HEK293 (cell line): ENCODE measurements around the gene RYR2.
A peak's percentile ranks its signal among the peaks of the same experiment; 100 is the strongest.

Source experiments
- CTCF ChIA-PET: fragments of 350-600 bp; formaldehyde crosslinking; extraction: SDS; loops from one replicate; lab custom pipeline; 2021; ENCODE audit warnings: antibody characterized with exemption; lab: Yijun Ruan, JAX
- POLR2A ChIA-PET: fragments of 300-600 bp; formaldehyde crosslinking; extraction: SDS; loops from one replicate; lab custom pipeline; 2020; ENCODE audit warnings: antibody characterized with exemption, inconsistent platforms; lab: Yijun Ruan, JAX
- H3K27ac ChIP-seq: fragments of 200-500 bp; sonication (Bioruptor generic); 2 replicates; pipeline ENCODE4 v1.5.1; 2014; ENCODE audit warnings: low read depth, low read length, control low read depth, inconsistent platforms; ENCODE audit errors: extremely low read depth
- H3K36me3 ChIP-seq, 2 experiments: fragments of 200-500 bp in 1 of 2; sonication (Bioruptor generic) in 1 of 2; 1 replicate in 1 of 2; 2 replicates in 1 of 2; pipeline ENCODE4 v1.5.1; 2014 to 2017; ENCODE audit warnings: inconsistent platforms in 2 of 2, low read length in 2 of 2; ENCODE audit not compliant: control insufficient read depth in 2 of 2, insufficient read depth in 1 of 2
- H3K4me1 ChIP-seq: fragments of 200-500 bp; sonication (Bioruptor generic); 2 replicates; pipeline ENCODE4 v1.5.1; 2014; ENCODE audit warnings: mild to moderate bottlenecking, low read length, inconsistent platforms; ENCODE audit not compliant: control insufficient read depth, insufficient read depth
- H3K4me3 ChIP-seq: 2 replicates; pipeline ENCODE4 v1.5.1; 2011; ENCODE audit warnings: low read depth, mild to moderate bottlenecking, control low read depth, low read length, moderate library complexity
- H3K9me3 ChIP-seq: fragments of 200-500 bp; sonication (Bioruptor generic); 2 replicates; pipeline ENCODE4 v1.5.1; 2014; ENCODE audit warnings: low read depth, low read length, inconsistent platforms; ENCODE audit not compliant: control insufficient read depth, insufficient read depth
- KLF8 ChIP-seq: fragments of 450-650 bp; formaldehyde crosslinking; IDR thresholded peaks from 2 replicates; pipeline ENCODE4 v1.5.1; 2016; ENCODE audit warnings: missing biosample characterization, missing genetic modification characterization
- RBAK ChIP-seq: fragments of 450-650 bp; formaldehyde crosslinking; IDR thresholded peaks from 2 replicates; pipeline ENCODE4 v1.5.1; 2016; ENCODE audit warnings: missing biosample characterization, missing genetic modification characterization
- ZBTB8A ChIP-seq: fragments of 450-650 bp; formaldehyde crosslinking; IDR thresholded peaks from 2 replicates; pipeline ENCODE4 v1.5.1; 2016; ENCODE audit warnings: missing biosample characterization, missing genetic modification characterization
- ZFHX2 ChIP-seq: fragments of 450-650 bp; formaldehyde crosslinking; conservative IDR thresholded peaks from 2 replicates; pipeline ENCODE4 v1.5.1; 2016; ENCODE audit warnings: missing biosample characterization, missing genetic modification characterization
- ZFP3 ChIP-seq: fragments of 450-650 bp; formaldehyde crosslinking; IDR thresholded peaks from 2 replicates; pipeline ENCODE4 v1.5.1; 2016; ENCODE audit warnings: low read depth, missing biosample characterization, missing genetic modification characterization
- ZNF19 ChIP-seq: fragments of 450-650 bp; formaldehyde crosslinking; IDR thresholded peaks from 2 replicates; pipeline ENCODE4; 2016; ENCODE audit warnings: missing biosample characterization, missing genetic modification characterization, low read depth
- ZNF274 ChIP-seq, 2 experiments: fragments of 200-500 bp in 1 of 2; fragments of 450-650 bp in 1 of 2; sonication (Bioruptor generic) in 1 of 2; formaldehyde crosslinking in 1 of 2; IDR thresholded peaks; 2 replicates each; pipeline versions ENCODE4 v1.5.1 to v1.6.1; 2014 to 2016; ENCODE audit warnings: borderline replicate concordance in 1 of 2, inconsistent platforms in 1 of 2, low read length in 1 of 2, missing biosample characterization in 1 of 2, missing genetic modification characterization in 1 of 2
- ZNF302 ChIP-seq: fragments of 450-650 bp; formaldehyde crosslinking; IDR thresholded peaks from 2 replicates; pipeline ENCODE4 v1.5.1; 2016; ENCODE audit warnings: missing biosample characterization, missing genetic modification characterization, low read depth
- ZNF501 ChIP-seq: fragments of 450-650 bp; formaldehyde crosslinking; IDR thresholded peaks from 2 replicates; pipeline ENCODE4 v1.5.1; 2016; ENCODE audit warnings: missing biosample characterization, missing genetic modification characterization
- ZNF555 ChIP-seq: fragments of 450-650 bp; formaldehyde crosslinking; conservative IDR thresholded peaks from 2 replicates; pipeline ENCODE4 v1.5.1; 2017; ENCODE audit warnings: missing biosample characterization, mild to moderate bottlenecking, missing genetic modification characterization, inconsistent platforms
- ZNF560 ChIP-seq: fragments of 450-650 bp; formaldehyde crosslinking; IDR thresholded peaks from 2 replicates; pipeline ENCODE4 v1.5.1; 2017; ENCODE audit warnings: missing biosample characterization, missing genetic modification characterization, borderline replicate concordance
- ZNF561 ChIP-seq: fragments of 450-650 bp; IDR thresholded peaks from 2 replicates; pipeline ENCODE4 v1.5.1; 2018; ENCODE audit warnings: missing biosample characterization, missing genetic modification characterization, borderline replicate concordance
- ZNF623 ChIP-seq: fragments of 450-650 bp; formaldehyde crosslinking; IDR thresholded peaks from 2 replicates; pipeline ENCODE4 v1.5.1; 2016; ENCODE audit warnings: missing biosample characterization, missing genetic modification characterization
- ZNF624 ChIP-seq: fragments of 450-650 bp; formaldehyde crosslinking; IDR thresholded peaks from 2 replicates; pipeline ENCODE4 v1.5.1; 2017; ENCODE audit warnings: missing biosample characterization, missing genetic modification characterization
- ZNF792 ChIP-seq: fragments of 450-650 bp; formaldehyde crosslinking; IDR thresholded peaks from 2 replicates; pipeline ENCODE4 v1.5.1; 2016; ENCODE audit warnings: missing biosample characterization, missing genetic modification characterization
- TF ChIP-seq, protein P1 (sequence below): fragments of 450-650 bp; formaldehyde crosslinking; IDR thresholded peaks from 2 replicates; pipeline ENCODE4; 2016; ENCODE audit warnings: missing biosample characterization, missing genetic modification characterization
- TF ChIP-seq, protein P2 (sequence below): fragments of 450-650 bp; formaldehyde crosslinking; IDR thresholded peaks from 2 replicates; pipeline ENCODE4 v1.5.1; 2016; ENCODE audit warnings: missing biosample characterization, missing genetic modification characterization, borderline replicate concordance
- TF ChIP-seq, protein P3 (sequence below): fragments of 450-650 bp; formaldehyde crosslinking; IDR thresholded peaks from 2 replicates; pipeline ENCODE4 v1.5.1; 2016; ENCODE audit warnings: missing biosample characterization, missing genetic modification characterization
- TF ChIP-seq, protein P4 (sequence below): fragments of 450-650 bp; formaldehyde crosslinking; IDR thresholded peaks from 2 replicates; pipeline ENCODE4 v1.5.1; 2016; ENCODE audit warnings: missing biosample characterization, missing genetic modification characterization
- TF ChIP-seq, protein P5 (sequence below): fragments of 450-650 bp; formaldehyde crosslinking; conservative IDR thresholded peaks from 2 replicates; pipeline ENCODE4 v1.5.1; 2016; ENCODE audit warnings: low read depth, missing biosample characterization, missing genetic modification characterization

The RYR2 gene

DNA sequence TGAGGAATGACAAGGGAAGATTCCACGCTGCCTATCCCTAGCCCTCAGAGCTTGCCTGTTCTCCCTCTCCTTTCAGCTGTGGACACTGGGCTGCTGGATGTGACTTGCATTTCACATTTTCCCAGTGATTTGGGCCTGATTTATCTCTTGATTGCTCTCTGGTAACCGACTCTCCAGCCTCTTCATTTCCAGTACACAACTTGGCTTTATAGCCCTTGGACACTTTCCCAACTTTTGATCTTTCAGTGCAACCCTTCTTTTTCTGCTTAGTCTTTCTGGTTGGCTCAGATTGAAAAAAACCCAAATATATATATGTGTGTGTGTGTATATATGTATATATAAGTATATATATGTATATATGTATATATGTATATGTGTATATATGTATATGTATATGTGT, 138.3 kb downstream of the RYR2 start:
- TF ChIP-seq ZFP3: no peak
- TF ChIP-seq KLF8 (tag by site-specific recombination): no peak
- Histone ChIP-seq H3K4me1 (no peaks in the 10 kb centered on the region), H3K9me3 (no peaks in the 10 kb centered on the region), H3K4me3 (no peak overlapping the region), H3K36me3 (no peaks in the 10 kb centered on the region), H3K27ac (no peak overlapping the region)
- ChIA-PET POLR2A (no interaction called here), CTCF (no interaction called here)

DNA sequence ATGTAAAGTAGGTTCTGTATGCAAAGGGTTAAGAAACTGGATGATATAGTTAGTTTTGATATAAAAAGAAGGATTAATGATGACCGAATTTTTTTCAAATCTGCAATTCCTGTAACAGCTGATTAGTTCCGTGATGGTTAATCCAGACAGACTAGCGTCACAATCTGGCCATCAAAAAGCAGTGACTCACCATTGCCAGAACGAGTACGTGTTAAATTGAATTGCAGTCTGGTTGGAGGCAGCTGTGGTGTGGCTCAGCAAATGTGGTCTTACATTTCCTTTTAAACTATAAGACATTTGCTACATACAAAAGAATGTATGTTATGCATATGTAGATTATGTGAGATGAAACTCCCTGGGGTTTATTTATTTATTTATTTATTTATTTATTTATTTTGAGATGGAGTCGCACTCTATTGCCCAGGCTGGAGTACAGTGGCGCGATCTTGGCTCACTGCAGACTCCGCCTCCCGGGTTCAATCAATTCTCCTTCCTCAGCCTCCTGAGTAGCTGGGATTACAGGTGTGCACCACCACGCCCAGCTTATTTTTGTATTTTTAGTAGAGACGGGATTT, 139.8 kb downstream of the RYR2 start:
- no peaks in the 10 kb centered on the region for H3K36me3 ChIP-seq
- H3K27ac ChIP-seq: no peak overlapping the region
- no peak overlapping the region for H3K4me3 ChIP-seq
- POLR2A ChIA-PET: no interaction called here
- H3K4me1 ChIP-seq: no peaks in the 10 kb centered on the region
- H3K9me3 ChIP-seq: no peaks in the 10 kb centered on the region
- CTCF ChIA-PET: no interaction called here
- TF ChIP-seq KLF8 (tag by site-specific recombination) (no peak), RBAK (tag by site-specific recombination) (0 out of 2 replicates have a peak, but pooled peaks have one; percentile 21), ZFHX2 (tag by site-specific recombination) (no peak), ZNF555 (tag by site-specific recombination) (peak; percentile 76), ZNF302 (tag by site-specific recombination) (0 out of 2 replicates have a peak, but pooled peaks have one; percentile 45), ZNF623 (tag by site-specific recombination) (peak; percentile 72), ZNF560 (tag by site-specific recombination) (peak; percentile 86), ZNF501 (tag by site-specific recombination) (peak; percentile 48; the same call in 1 of the 2 replicates), ZNF624 (tag by site-specific recombination) (no peak), ZBTB8A (tag by site-specific recombination) (peak; percentile 77), ZNF561 (no peak), ZNF19 (tag by site-specific recombination) (no peak), ZNF274 (IDR thresholded peaks at IDR 0.05; ENCODE audit: low read length) (no peak), ZNF274 (tag by site-specific recombination; IDR thresholded peaks at IDR 0.05; ENCODE audit: borderline replicate concordance) (no peak), ZNF792 (tag by site-specific recombination) (no peak)
- TF ChIP-seq, protein P1, sequence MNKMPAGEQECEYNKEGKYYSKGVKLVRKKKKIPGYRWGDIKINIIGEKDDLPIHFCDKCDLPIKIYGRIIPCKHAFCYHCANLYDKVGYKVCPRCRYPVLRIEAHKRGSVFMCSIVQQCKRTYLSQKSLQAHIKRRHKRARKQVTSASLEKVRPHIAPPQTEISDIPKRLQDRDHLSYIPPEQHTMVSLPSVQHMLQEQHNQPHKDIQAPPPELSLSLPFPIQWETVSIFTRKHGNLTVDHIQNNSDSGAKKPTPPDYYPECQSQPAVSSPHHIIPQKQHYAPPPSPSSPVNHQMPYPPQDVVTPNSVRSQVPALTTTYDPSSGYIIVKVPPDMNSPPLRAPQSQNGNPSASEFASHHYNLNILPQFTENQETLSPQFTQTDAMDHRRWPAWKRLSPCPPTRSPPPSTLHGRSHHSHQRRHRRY: no peak
- TF ChIP-seq, protein P2, sequence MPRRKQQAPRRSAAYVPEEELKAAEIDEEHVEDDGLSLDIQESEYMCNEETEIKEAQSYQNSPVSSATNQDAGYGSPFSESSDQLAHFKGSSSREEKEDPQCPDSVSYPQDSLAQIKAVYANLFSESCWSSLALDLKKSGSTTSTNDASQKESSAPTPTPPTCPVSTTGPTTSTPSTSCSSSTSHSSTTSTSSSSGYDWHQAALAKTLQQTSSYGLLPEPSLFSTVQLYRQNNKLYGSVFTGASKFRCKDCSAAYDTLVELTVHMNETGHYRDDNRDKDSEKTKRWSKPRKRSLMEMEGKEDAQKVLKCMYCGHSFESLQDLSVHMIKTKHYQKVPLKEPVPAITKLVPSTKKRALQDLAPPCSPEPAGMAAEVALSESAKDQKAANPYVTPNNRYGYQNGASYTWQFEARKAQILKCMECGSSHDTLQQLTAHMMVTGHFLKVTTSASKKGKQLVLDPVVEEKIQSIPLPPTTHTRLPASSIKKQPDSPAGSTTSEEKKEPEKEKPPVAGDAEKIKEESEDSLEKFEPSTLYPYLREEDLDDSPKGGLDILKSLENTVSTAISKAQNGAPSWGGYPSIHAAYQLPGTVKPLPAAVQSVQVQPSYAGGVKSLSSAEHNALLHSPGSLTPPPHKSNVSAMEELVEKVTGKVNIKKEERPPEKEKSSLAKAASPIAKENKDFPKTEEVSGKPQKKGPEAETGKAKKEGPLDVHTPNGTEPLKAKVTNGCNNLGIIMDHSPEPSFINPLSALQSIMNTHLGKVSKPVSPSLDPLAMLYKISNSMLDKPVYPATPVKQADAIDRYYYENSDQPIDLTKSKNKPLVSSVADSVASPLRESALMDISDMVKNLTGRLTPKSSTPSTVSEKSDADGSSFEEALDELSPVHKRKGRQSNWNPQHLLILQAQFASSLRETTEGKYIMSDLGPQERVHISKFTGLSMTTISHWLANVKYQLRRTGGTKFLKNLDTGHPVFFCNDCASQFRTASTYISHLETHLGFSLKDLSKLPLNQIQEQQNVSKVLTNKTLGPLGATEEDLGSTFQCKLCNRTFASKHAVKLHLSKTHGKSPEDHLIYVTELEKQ (tag by site-specific recombination): no peak
- TF ChIP-seq, protein P3, sequence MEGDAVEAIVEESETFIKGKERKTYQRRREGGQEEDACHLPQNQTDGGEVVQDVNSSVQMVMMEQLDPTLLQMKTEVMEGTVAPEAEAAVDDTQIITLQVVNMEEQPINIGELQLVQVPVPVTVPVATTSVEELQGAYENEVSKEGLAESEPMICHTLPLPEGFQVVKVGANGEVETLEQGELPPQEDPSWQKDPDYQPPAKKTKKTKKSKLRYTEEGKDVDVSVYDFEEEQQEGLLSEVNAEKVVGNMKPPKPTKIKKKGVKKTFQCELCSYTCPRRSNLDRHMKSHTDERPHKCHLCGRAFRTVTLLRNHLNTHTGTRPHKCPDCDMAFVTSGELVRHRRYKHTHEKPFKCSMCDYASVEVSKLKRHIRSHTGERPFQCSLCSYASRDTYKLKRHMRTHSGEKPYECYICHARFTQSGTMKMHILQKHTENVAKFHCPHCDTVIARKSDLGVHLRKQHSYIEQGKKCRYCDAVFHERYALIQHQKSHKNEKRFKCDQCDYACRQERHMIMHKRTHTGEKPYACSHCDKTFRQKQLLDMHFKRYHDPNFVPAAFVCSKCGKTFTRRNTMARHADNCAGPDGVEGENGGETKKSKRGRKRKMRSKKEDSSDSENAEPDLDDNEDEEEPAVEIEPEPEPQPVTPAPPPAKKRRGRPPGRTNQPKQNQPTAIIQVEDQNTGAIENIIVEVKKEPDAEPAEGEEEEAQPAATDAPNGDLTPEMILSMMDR (tag by site-specific recombination): no peak
- TF ChIP-seq, protein P4, sequence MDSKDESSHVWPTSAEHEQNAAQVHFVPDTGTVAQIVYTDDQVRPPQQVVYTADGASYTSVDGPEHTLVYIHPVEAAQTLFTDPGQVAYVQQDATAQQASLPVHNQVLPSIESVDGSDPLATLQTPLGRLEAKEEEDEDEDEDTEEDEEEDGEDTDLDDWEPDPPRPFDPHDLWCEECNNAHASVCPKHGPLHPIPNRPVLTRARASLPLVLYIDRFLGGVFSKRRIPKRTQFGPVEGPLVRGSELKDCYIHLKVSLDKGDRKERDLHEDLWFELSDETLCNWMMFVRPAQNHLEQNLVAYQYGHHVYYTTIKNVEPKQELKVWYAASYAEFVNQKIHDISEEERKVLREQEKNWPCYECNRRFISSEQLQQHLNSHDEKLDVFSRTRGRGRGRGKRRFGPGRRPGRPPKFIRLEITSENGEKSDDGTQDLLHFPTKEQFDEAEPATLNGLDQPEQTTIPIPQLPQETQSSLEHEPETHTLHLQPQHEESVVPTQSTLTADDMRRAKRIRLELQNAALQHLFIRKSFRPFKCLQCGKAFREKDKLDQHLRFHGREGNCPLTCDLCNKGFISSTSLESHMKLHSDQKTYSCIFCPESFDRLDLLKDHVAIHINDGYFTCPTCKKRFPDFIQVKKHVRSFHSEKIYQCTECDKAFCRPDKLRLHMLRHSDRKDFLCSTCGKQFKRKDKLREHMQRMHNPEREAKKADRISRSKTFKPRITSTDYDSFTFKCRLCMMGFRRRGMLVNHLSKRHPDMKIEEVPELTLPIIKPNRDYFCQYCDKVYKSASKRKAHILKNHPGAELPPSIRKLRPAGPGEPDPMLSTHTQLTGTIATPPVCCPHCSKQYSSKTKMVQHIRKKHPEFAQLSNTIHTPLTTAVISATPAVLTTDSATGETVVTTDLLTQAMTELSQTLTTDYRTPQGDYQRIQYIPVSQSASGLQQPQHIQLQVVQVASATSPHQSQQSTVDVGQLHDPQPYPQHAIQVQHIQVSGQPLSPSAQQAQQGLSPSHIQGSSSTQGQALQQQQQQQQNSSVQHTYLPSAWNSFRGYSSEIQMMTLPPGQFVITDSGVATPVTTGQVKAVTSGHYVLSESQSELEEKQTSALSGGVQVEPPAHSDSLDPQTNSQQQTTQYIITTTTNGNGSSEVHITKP: no peak
- TF ChIP-seq, protein P5, sequence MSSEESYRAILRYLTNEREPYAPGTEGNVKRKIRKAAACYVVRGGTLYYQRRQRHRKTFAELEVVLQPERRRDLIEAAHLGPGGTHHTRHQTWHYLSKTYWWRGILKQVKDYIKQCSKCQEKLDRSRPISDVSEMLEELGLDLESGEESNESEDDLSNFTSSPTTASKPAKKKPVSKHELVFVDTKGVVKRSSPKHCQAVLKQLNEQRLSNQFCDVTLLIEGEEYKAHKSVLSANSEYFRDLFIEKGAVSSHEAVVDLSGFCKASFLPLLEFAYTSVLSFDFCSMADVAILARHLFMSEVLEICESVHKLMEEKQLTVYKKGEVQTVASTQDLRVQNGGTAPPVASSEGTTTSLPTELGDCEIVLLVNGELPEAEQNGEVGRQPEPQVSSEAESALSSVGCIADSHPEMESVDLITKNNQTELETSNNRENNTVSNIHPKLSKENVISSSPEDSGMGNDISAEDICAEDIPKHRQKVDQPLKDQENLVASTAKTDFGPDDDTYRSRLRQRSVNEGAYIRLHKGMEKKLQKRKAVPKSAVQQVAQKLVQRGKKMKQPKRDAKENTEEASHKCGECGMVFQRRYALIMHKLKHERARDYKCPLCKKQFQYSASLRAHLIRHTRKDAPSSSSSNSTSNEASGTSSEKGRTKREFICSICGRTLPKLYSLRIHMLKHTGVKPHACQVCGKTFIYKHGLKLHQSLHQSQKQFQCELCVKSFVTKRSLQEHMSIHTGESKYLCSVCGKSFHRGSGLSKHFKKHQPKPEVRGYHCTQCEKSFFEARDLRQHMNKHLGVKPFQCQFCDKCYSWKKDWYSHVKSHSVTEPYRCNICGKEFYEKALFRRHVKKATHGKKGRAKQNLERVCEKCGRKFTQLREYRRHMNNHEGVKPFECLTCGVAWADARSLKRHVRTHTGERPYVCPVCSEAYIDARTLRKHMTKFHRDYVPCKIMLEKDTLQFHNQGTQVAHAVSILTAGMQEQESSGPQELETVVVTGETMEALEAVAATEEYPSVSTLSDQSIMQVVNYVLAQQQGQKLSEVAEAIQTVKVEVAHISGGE (tag by site-specific recombination): peak; percentile 76
